Esophagus (tissue), 2 donors: ENCODE measurements around the gene ZSWIM4. TPM values are rescaled to one million over a fixed set of nuclear protein-coding genes. Genes with fewer than 3 reads are reported as not detected.
A peak's percentile ranks its signal among the peaks of the same experiment; 100 is the strongest.
"Not testable (repeated sequence)": the region's sequence is repeated elsewhere in the genome, so short reads cannot be mapped to it uniquely, and the experiment has no call there.

Source experiments
- H3K27ac ChIP-seq, 2 donors: one replicate each; pipeline ENCODE4 v1.5.1; 2013; ENCODE audit warnings: low read depth in 2 of 2, mild to moderate bottlenecking in 2 of 2, inconsistent platforms in 1 of 2, low read length in 1 of 2, moderate library complexity in 1 of 2
- H3K27me3 ChIP-seq, 2 donors: one replicate each; pipeline ENCODE4 v1.6.1; 2013; ENCODE audit warnings: low read length in 2 of 2, control low read depth in 1 of 2, mild to moderate bottlenecking in 1 of 2; ENCODE audit not compliant: insufficient read depth in 2 of 2, control insufficient read depth in 1 of 2
- H3K36me3 ChIP-seq, 2 donors: one replicate each; pipeline ENCODE4 v1.6.1; 2013; ENCODE audit warnings: low read length in 1 of 2; ENCODE audit not compliant: control insufficient read depth in 2 of 2, insufficient read depth in 2 of 2
- H3K4me1 ChIP-seq, 2 donors: one replicate each; pipeline ENCODE4 v1.6.1; 2013; ENCODE audit warnings: low read length in 1 of 2; ENCODE audit not compliant: control insufficient read depth in 2 of 2, insufficient read depth in 2 of 2
- H3K4me3 ChIP-seq, 2 donors: one replicate each; pipeline ENCODE4 v1.5.1; 2013; ENCODE audit warnings: low read length in 2 of 2, mild to moderate bottlenecking in 2 of 2, low read depth in 1 of 2, moderate library complexity in 1 of 2
- H3K9me3 ChIP-seq, 2 donors: one replicate each; pipeline ENCODE4 v1.6.1; 2013; ENCODE audit warnings: mild to moderate bottlenecking in 2 of 2, low read depth in 1 of 2, low read length in 1 of 2, moderate library complexity in 1 of 2; ENCODE audit not compliant: control insufficient read depth in 2 of 2, insufficient read depth in 1 of 2
- WGBS, 2 donors: extraction: QIAGEN DNeasy Blood & Tissue Kit; methylation state at CpG; one replicate each; pipeline ENCODE4 v1.1.7; 2013; 5-methylcytosine and 5-hydroxymethylcytosine counted together
- polyA plus RNA-seq, 2 donors: library from polyadenylated mRNA; stranded (reverse); fragments of 200-250 nt; gene quantifications; one replicate each; pipeline ENCODE4 v1.2.3, GENCODE V29; 2013
- donor health status: healthy with polysubstance abuse.
- donor health status: Bipolar disorder and iron deficiency.

ZSWIM4 gene
- polyA plus RNA-seq, 2 donors = 10.1 to 17.0 TPM

GRCh38 chr19:13774217-13775191 lies 20.7 kb upstream of the ZSWIM4 start, which contains the start of gene C19orf53:
C19orf53 (plus strand) TSS chr19:13774456; CDS start chr19:13774478, 22 bp downstream.
- H3K36me3 ChIP-seq = peaks cover 0 to 17% of the 10 kb centered on the region in 2 donors
- 0 to 1% methylated on average over 61 of the region's 61 CpGs for WGBS, 2 donors
- peak within 1 kb of the TSS; percentile 94 for H3K27ac ChIP-seq
- H3K4me3 ChIP-seq = peak within 1 kb of the TSS; percentile 94 to 98
- H3K27me3 ChIP-seq = no peaks in the 10 kb centered on the region
- H3K9me3 ChIP-seq = no peaks in the 10 kb centered on the region
- peaks cover 0 to 2% of the 10 kb centered on the region in 2 donors for H3K4me1 ChIP-seq

- Histone ChIP-seq H3K27ac (no peak overlapping the region), H3K4me3 (no peak overlapping the region), H3K36me3 (peaks cover 0 to 17% of the 10 kb centered on the region in 2 donors), H3K4me1 (peaks cover 0 to 2% of the 10 kb centered on the region in 2 donors), H3K9me3 (no peaks in the 10 kb centered on the region), H3K27me3 (no peaks in the 10 kb centered on the region)
- WGBS, 2 donors = 80 to 85% methylated on average over 9 of the region's 9 CpGs
These were observed 16.8 kb upstream of the ZSWIM4 start for GRCh38 chr19:13778398-13778797.

- no peaks in the 10 kb centered on the region for H3K27me3 ChIP-seq
- 80 to 91% methylated on average over 6 of the region's 6 CpGs for WGBS, 2 donors
- peaks cover 0 to 17% of the 10 kb centered on the region in 2 donors for H3K36me3 ChIP-seq
- H3K4me1 ChIP-seq = peaks cover 0 to 2% of the 10 kb centered on the region in 2 donors
- no peak overlapping the region for H3K4me3 ChIP-seq
- no peaks in the 10 kb centered on the region for H3K9me3 ChIP-seq
- no peak overlapping the region for H3K27ac ChIP-seq
These were observed 16.4 kb upstream of the ZSWIM4 start for GRCh38 chr19:13778847-13779246.

- not testable (repeated sequence) for H3K27ac ChIP-seq, H3K27me3 ChIP-seq, H3K4me1 ChIP-seq, H3K9me3 ChIP-seq, H3K4me3 ChIP-seq
- WGBS, 2 donors = 93 to 98% methylated on average over 8 of the region's 8 CpGs
- peaks cover 0 to 17% of the 10 kb centered on the region in 2 donors for H3K36me3 ChIP-seq
These were observed 15.4 kb upstream of the ZSWIM4 start for GRCh38 chr19:13779794-13780193.

- peaks cover 0 to 17% of the 10 kb centered on the region in 2 donors for H3K36me3 ChIP-seq
- WGBS, 2 donors = 9 to 10% methylated on average over 5 of the region's 5 CpGs
- H3K9me3 ChIP-seq = no peaks in the 10 kb centered on the region
- H3K27me3 ChIP-seq = no peaks in the 10 kb centered on the region
- H3K4me1 ChIP-seq = peaks cover 0 to 4% of the 10 kb centered on the region in 2 donors
- peak overlapping the region in 1 of 2 donors; percentile 40 for H3K27ac ChIP-seq
- H3K4me3 ChIP-seq = no peak overlapping the region
These were observed 13.7 kb upstream of the ZSWIM4 start for GRCh38 chr19:13781547-13781946.

GRCh38 chr19:13782537-13782936 lies 12.7 kb upstream of the ZSWIM4 start:
- 67 to 73% methylated on average over 8 of the region's 8 CpGs for WGBS, 2 donors
- Histone ChIP-seq H3K27ac (peak overlapping the region in 1 of 2 donors; percentile 52), H3K4me1 (peaks cover 0 to 4% of the 10 kb centered on the region in 2 donors), H3K36me3 (peaks cover 0 to 13% of the 10 kb centered on the region in 2 donors), H3K9me3 (no peaks in the 10 kb centered on the region), H3K4me3 (no peak overlapping the region), H3K27me3 (no peaks in the 10 kb centered on the region)

- H3K27ac ChIP-seq = no peak overlapping the region
- H3K27me3 ChIP-seq = no peaks in the 10 kb centered on the region
- peaks cover 0 to 4% of the 10 kb centered on the region in 2 donors for H3K4me1 ChIP-seq
- no peak overlapping the region for H3K4me3 ChIP-seq
- 75 to 84% methylated on average over 18 of the region's 18 CpGs for WGBS, 2 donors
- no peaks in the 10 kb centered on the region for H3K9me3 ChIP-seq
- peaks cover 0 to under 1% of the 10 kb centered on the region in 2 donors for H3K36me3 ChIP-seq
These were observed 11.4 kb upstream of the ZSWIM4 start for GRCh38 chr19:13783565-13784500.

- no peaks in the 10 kb centered on the region for H3K27me3 ChIP-seq
- H3K36me3 ChIP-seq = no peaks in the 10 kb centered on the region
- no peaks in the 10 kb centered on the region for H3K9me3 ChIP-seq
- H3K4me3 ChIP-seq = peak overlapping the region in 1 of 2 donors; percentile 15
- H3K27ac ChIP-seq = peak overlapping the region; percentile 21 to 33
- 16 to 19% methylated on average over 17 of the region's 17 CpGs for WGBS, 2 donors
- H3K4me1 ChIP-seq = peaks cover 0 to 4% of the 10 kb centered on the region in 2 donors
These were observed 10.4 kb upstream of the ZSWIM4 start for GRCh38 chr19:13784731-13785452.
